K562 (cell line): ENCODE data around the gene SMOC2. TPM values are rescaled to one million over a fixed set of nuclear protein-coding genes. Genes with fewer than 3 reads are reported as not detected.

Experiments used
- ATAC-seq: fragments of 200-7000 bp; cut with Tn5 transposase; 3 replicates; pipeline ENCODE4 v1.9.1; 2020; ENCODE audit warnings: moderate library complexity
- BruUV-seq: library from RNA; stranded (reverse); fragments of 400-500 nt; replicated peaks from 2 replicates; lab custom pipeline; 2021; lab: Mats Ljungman, UMichigan
- CTCF ChIA-PET: fragments of 300-600 bp; formaldehyde crosslinking; extraction: SDS; loops from one replicate; lab custom pipeline; 2021; ENCODE audit warnings: low intra/inter-chr PET ratio; lab: Yijun Ruan, JAX
- POLR2A ChIA-PET: fragments of 300-600, 350-650 bp; sonication (Branson Sonifier 250); formaldehyde crosslinking; extraction: SDS; loops from one replicate; lab custom pipeline; 2021; ENCODE audit warnings: antibody characterized with exemption, inconsistent platforms; lab: Yijun Ruan, JAX
- DNase-seq, 4 experiments: peaks; one replicate each; pipeline versions ENCODE4 v3.0.0 to v3.0.0-alpha.2; 2011 to 2018; ENCODE audit warnings: low spot score in 3 of 4, mixed read lengths in 3 of 4; ENCODE audit errors: extremely low read depth in 1 of 4
- FAIRE-seq: peaks from 2 replicates; lab custom pipeline; 2011; peaks lifted over from hg19 to GRCh38; lab: Jason Lieb, UNC
- H2AFZ ChIP-seq: 2 replicates; pipeline ENCODE4 v1.6.0; 2011; ENCODE audit warnings: low read depth, low read length, control low read depth, inconsistent platforms
- H3K27ac ChIP-seq: fragments of 200-600 bp; 3 replicates; pipeline ENCODE4 v1.8.0; 2011; ENCODE audit warnings: low read depth, mild to moderate bottlenecking, control low read depth, inconsistent platforms, low read length, moderate library complexity, mixed read lengths; ENCODE audit errors: extremely low read depth
- H3K27me3 ChIP-seq, 2 experiments: fragments of 300-600 bp in 1 of 2; 2 replicates in 1 of 2; 3 replicates in 1 of 2; pipeline versions ENCODE4 v1.6.0 to v1.8.0; 2011; ENCODE audit warnings: inconsistent platforms in 2 of 2, low read length in 2 of 2, mild to moderate bottlenecking in 1 of 2, mixed read lengths in 1 of 2, moderate library complexity in 1 of 2; ENCODE audit not compliant: control insufficient read depth in 2 of 2, insufficient read depth in 2 of 2
- H3K36me3 ChIP-seq: fragments of 300-600 bp; 3 replicates; pipeline ENCODE4 v1.8.0; 2011; ENCODE audit warnings: mild to moderate bottlenecking, low read length, inconsistent platforms; ENCODE audit not compliant: control insufficient read depth, insufficient read depth
- H3K4me1 ChIP-seq, 2 experiments: fragments of 200-600 bp in 1 of 2; replicated peaks in 1 of 2; 2 replicates in 1 of 2; 3 replicates in 1 of 2; pipeline versions ENCODE4 v1.5.1 to v1.8.0; 2011; ENCODE audit warnings: inconsistent platforms in 2 of 2, low read length in 2 of 2, mild to moderate bottlenecking in 1 of 2, mixed read lengths in 1 of 2, moderate library complexity in 1 of 2; ENCODE audit not compliant: control insufficient read depth in 2 of 2, insufficient read depth in 2 of 2
- H3K4me2 ChIP-seq: 2 replicates; pipeline ENCODE4 v1.6.1; 2011; ENCODE audit warnings: low read length, control low read depth, inconsistent platforms, mixed read lengths; ENCODE audit not compliant: insufficient read depth
- H3K4me3 ChIP-seq: fragments of 200-600 bp; sonication (generic), shearing (Covaris generic); 2 replicates; pipeline ENCODE4 v1.5.1; 2016; ENCODE audit warnings: control low read depth, inconsistent platforms
- H3K79me2 ChIP-seq: fragments of 200-600 bp; 3 replicates; pipeline ENCODE4 v1.8.0; 2011; ENCODE audit warnings: low read length, inconsistent platforms; ENCODE audit not compliant: control insufficient read depth, insufficient read depth
- H3K9ac ChIP-seq, 2 experiments: 2 replicates each; pipeline versions ENCODE4 v1.6.0 to v1.6.1; 2011; ENCODE audit warnings: low read depth in 2 of 2, low read length in 2 of 2, control low read depth in 1 of 2, inconsistent platforms in 1 of 2, mild to moderate bottlenecking in 1 of 2, mixed read lengths in 1 of 2; ENCODE audit not compliant: insufficient read depth in 1 of 2
- H3K9me1 ChIP-seq: one replicate; pipeline ENCODE4 v1.6.0; 2011; ENCODE audit warnings: inconsistent platforms, mild to moderate bottlenecking, low read length, moderate library complexity; ENCODE audit not compliant: control insufficient read depth, insufficient read depth
- H3K9me3 ChIP-seq: replicated peaks from 2 replicates; pipeline ENCODE4 v1.5.1; 2011; ENCODE audit warnings: low read depth, low read length, inconsistent platforms; ENCODE audit not compliant: control insufficient read depth, insufficient read depth
- H4K20me1 ChIP-seq: replicated peaks from 2 replicates; pipeline ENCODE4 v1.6.1; 2011; ENCODE audit warnings: low read length, inconsistent platforms, mixed read lengths; ENCODE audit not compliant: control insufficient read depth, insufficient read depth
- BRF1 ChIP-seq: IDR thresholded peaks from 3 replicates; pipeline ENCODE4 v1.6.1; 2011; ENCODE audit warnings: borderline replicate concordance, mild to moderate bottlenecking; ENCODE audit not compliant: insufficient read length; ENCODE audit errors: extremely low read depth
- CBFA2T2 ChIP-seq: fragments of 450-650 bp; conservative IDR thresholded peaks from 2 replicates; pipeline ENCODE4 v1.6.1; 2017; ENCODE audit warnings: mild to moderate bottlenecking
- CHD4 ChIP-seq: fragments of 200-600 bp; sonication (generic); IDR thresholded peaks from 3 replicates; pipeline ENCODE4 v1.6.1; 2012; ENCODE audit warnings: low read depth, mild to moderate bottlenecking, mixed read lengths, low read length, inconsistent platforms; ENCODE audit not compliant: insufficient read depth, insufficient replicate concordance, poor library complexity, severe bottlenecking
- CREB3 ChIP-seq: fragments of 450-650 bp; conservative IDR thresholded peaks from 2 replicates; pipeline ENCODE4 v1.6.1; 2016; ENCODE audit warnings: missing genetic modification characterization, low read depth, mild to moderate bottlenecking, missing compliant biosample characterization, moderate library complexity
- ETS1 ChIP-seq: conservative IDR thresholded peaks from 2 replicates; pipeline ENCODE4 v1.6.1; 2011; ENCODE audit warnings: low read depth, mild to moderate bottlenecking, low read length; ENCODE audit not compliant: control insufficient read depth
- FOXM1 ChIP-seq, 2 experiments: fragments of 450-650 bp in 1 of 2; sonication (generic) in 1 of 2; formaldehyde crosslinking in 1 of 2; IDR thresholded peaks; 2 replicates each; pipeline versions ENCODE4 v1.6.1 to v1.9.0; 2017 to 2022; ENCODE audit warnings: low read depth in 2 of 2, mild to moderate bottlenecking in 2 of 2, missing genetic modification reagents in 1 of 2, moderate library complexity in 1 of 2
- HSF4 ChIP-seq: fragments of 250-450 bp; sonication (Bioruptor Pico); IDR thresholded peaks from 2 replicates; pipeline ENCODE4 v2.1.2; 2022; ENCODE audit warnings: mild to moderate bottlenecking, moderate library complexity, borderline replicate concordance
- JUN ChIP-seq, 2 experiments: sonication (generic) in 1 of 2; formaldehyde crosslinking in 1 of 2; IDR thresholded peaks; 2 replicates each; pipeline versions ENCODE4 v1.6.1 to v1.8.0; 2012 to 2022; ENCODE audit warnings: borderline replicate concordance in 2 of 2, mild to moderate bottlenecking in 2 of 2, improper control_type of control experiment in 1 of 2, low read depth in 1 of 2, low read length in 1 of 2, missing genetic modification reagents in 1 of 2
- MAFG ChIP-seq: fragments of 450-650 bp; conservative IDR thresholded peaks from 2 replicates; pipeline ENCODE4 v1.6.1; 2016; ENCODE audit warnings: missing genetic modification characterization, missing compliant biosample characterization
- MBD1 ChIP-seq: fragments of 250-450 bp; sonication (Bioruptor Pico); IDR thresholded peaks from 2 replicates; pipeline ENCODE4 v1.8.0; 2022; ENCODE audit warnings: inconsistent platforms
- NFRKB ChIP-seq: fragments of 450-650 bp; IDR thresholded peaks from 2 replicates; pipeline ENCODE4 v1.6.1; 2016; ENCODE audit warnings: low read depth
- POLR2AphosphoS2 ChIP-seq: IDR thresholded peaks from 2 replicates; pipeline ENCODE4 v1.6.1; 2012; ENCODE audit warnings: low read length, improper control_type of control experiment
- SAFB2 ChIP-seq: fragments of 200-400 bp; formaldehyde crosslinking; IDR thresholded peaks from 2 replicates; pipeline ENCODE4 v1.6.1; 2018; ENCODE audit warnings: borderline replicate concordance, low read length, low read depth, moderate library complexity; ENCODE audit not compliant: severe bottlenecking
- TGIF2 ChIP-seq: sonication (generic); formaldehyde crosslinking; IDR thresholded peaks from 2 replicates; pipeline ENCODE4 v1.8.1; 2022; ENCODE audit warnings: mild to moderate bottlenecking, missing genetic modification reagents, moderate library complexity
- TRIM24 ChIP-seq, 2 experiments: fragments of 450-650 bp; IDR thresholded peaks; 2 replicates each; pipeline ENCODE4 v1.6.1; 2016
- ZBTB8A ChIP-seq: fragments of 450-650 bp; IDR thresholded peaks from 2 replicates; pipeline ENCODE4 v1.6.1; 2018; ENCODE audit warnings: mild to moderate bottlenecking, moderate library complexity; ENCODE audit not compliant: partially characterized antibody
- WGBS: fragments of 100-300 bp; shearing (Covaris generic); methylation state at CpG from one replicate; pipeline ENCODE4 v1.1.6; 2016; ENCODE audit warnings: low coverage, mixed read lengths; ENCODE audit not compliant: insufficient coverage; ENCODE audit errors: missing lambda C conversion rate; 5-methylcytosine and 5-hydroxymethylcytosine counted together
- in situ Hi-C: fragments of 300-500 bp; cut with MboI; formaldehyde crosslinking; loops from 4 replicates; pipeline ENCODE4 v1.15.0; 2018; ENCODE audit warnings: inconsistent platforms, mixed read lengths
- intact Hi-C: fragments of 100-400 bp; cut with micrococcal nuclease; formaldehyde crosslinking; loops from 2 replicates; pipeline ENCODE4 v1.14.2; 2022
- polyA plus RNA-seq, 8 experiments: library from polyadenylated mRNA; depleted of rRNA in 4 of 8; stranded (reverse) in 5 of 8; unstranded in 3 of 8; fragments of >200 nt; fragmentation: Nextera tagmentation in 2 of 8; fragmentation: Illumina TruSeq in 1 of 8; extraction: Ambion mirVana in 2 of 8; extraction: Trizol in 1 of 8; gene quantifications; 2 replicates each; pipeline versions ENCODE4 v1.2.1 to v1.2.3, GENCODE V29; 2011 to 2014; ENCODE audit warnings: inconsistent platforms in 1 of 8, missing spikeins in 1 of 8
- total RNA-seq, 7 experiments: library from RNA; depleted of rRNA in 6 of 7; stranded (reverse); fragments of >200 nt in 6 of 7; fragmentation: Illumina TruSeq in 2 of 7; extraction: Trizol in 2 of 7; gene quantifications; 2 replicates each; pipeline versions ENCODE4 v1.2.1 to v1.2.3, GENCODE V29; 2011 to 2021; ENCODE audit warnings: low replicate concordance in 1 of 7

The SMOC2 gene
- total and polyA plus RNA-seq, 9 of the 15 experiments (the other 6 are each of a cell fraction or from before 2014, with no cell fraction given) = 0.45 to 2.3 (median 1.1) TPM

GRCh38 chr6:168640181-168640580, 199.2 kb downstream of the SMOC2 start:
- Histone ChIP-seq H3K27ac (no peak overlapping the region), H3K79me2 (no peaks in the 10 kb centered on the region), H3K4me2 (no peak overlapping the region), H3K27me3 (peaks cover 0 to 29% of the 10 kb centered on the region in 2 experiments; a peak in 3 of 5 replicates)
- DNase-seq = no peak
- 25% methylated on average over 8 of the region's 8 CpGs for WGBS
- BruUV-seq = no TSS peak
- in situ Hi-C loops = no loop called here
- POLR2A ChIA-PET = interaction anchor here (0.5 kb wide), 1 partner anchor 747 kb away, joined by 3 read pairs; no protein-coding TSS in a partner anchor
- TF ChIP-seq HSF4 (CRISPR knock-in tag) = no peak
- no peak for TF ChIP-seq CBFA2T2
- TF ChIP-seq BRF1 = no peak
- TF ChIP-seq JUN (IDR thresholded peaks at IDR 0.05; ENCODE audit: borderline replicate concordance, low read depth, low read length) = no peak
- no peak for TF ChIP-seq JUN (CRISPR knock-in tag; IDR thresholded peaks at IDR 0.05; ENCODE audit: borderline replicate concordance)
- no peak for TF ChIP-seq CREB3 (tag)
- no peak for TF ChIP-seq TGIF2
- no peak for TF ChIP-seq FOXM1 (IDR thresholded peaks at IDR 0.05; ENCODE audit: low read depth)
- no peak for TF ChIP-seq FOXM1 (CRISPR knock-in tag; IDR thresholded peaks at IDR 0.05; ENCODE audit: low read depth)
- no peak for TF ChIP-seq ETS1
- TF ChIP-seq MBD1 = no peak
- TF ChIP-seq ZBTB8A = no peak
- TF ChIP-seq POLR2AphosphoS2 = no peak
- TF ChIP-seq TRIM24 (IDR thresholded peaks at IDR 0.05) = no peak
- no peak for TF ChIP-seq NFRKB
- TF ChIP-seq CHD4 = no peak
- TF ChIP-seq MAFG (tag) = no peak
- TF ChIP-seq SAFB2 = no peak
- TF ChIP-seq, all 486 proteins: peak for 0
- CTCF ChIA-PET = no interaction called here
- intact Hi-C loops = no loop called here
- Histone ChIP-seq H3K9me1 (no peaks in the 10 kb centered on the region), H3K9me3 (no peaks in the 10 kb centered on the region), H3K4me3 (no peak overlapping the region), H3K9ac (no peak overlapping the region), H4K20me1 (0 out of 2 replicates have a peak, but pooled peaks cover 4% of the 10 kb centered on the region), H3K4me1 (no peaks in the 10 kb centered on the region), H3K36me3 (no peaks in the 10 kb centered on the region), H2AFZ (no peak overlapping the region)
- ATAC-seq (no peak), FAIRE-seq (no peak)
